Stimulated activated CD8-positive, alpha-beta memory T cell treated with anti-CD3 and anti-CD28 coated beads, Interleukin-4, amount 100 ng/mL, for 48 hours (primary cell): ENCODE measurements around the gene JAZF1.
"Not testable (repeated sequence)": the region's sequence is repeated elsewhere in the genome, so short reads cannot be mapped to it uniquely, and the experiment has no call there.

ENCODE experiments used
- DNase-seq: peaks from one replicate; pipeline ENCODE4 v3.0.0-alpha.2; 2020

The JAZF1 gene

GRCh38 chr7:27895551-27895950 lies 285.0 kb downstream of the JAZF1 start:
- no peak for DNase-seq

DNA sequence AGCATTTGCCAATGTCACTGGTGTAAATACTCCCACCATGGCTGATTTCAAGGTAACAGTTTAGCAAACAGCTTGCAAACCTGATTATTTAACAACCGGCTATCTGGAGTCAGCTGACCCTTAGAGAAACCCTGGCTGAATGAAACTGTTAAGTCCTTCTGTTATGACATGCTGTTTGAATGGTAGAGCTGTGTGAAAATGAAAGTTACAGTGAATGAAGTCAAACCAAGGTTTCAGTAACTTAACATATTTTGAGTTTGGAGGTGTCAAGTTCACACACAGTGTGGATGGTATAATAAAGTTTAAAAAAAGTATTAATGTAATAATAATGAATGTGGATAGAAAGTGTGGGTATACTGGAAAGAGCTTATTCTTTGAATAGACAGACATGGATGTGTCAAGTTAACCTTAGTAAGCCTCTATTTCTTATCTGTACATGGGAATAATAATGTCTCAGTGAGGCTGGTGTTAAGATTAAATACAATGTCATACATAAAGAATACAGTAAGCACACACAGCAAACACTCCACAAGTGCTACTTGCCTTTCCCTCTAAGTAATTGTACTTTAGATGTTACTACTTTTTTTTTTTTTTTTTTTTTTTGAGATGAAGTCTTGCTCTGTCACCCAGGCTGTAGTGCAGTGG lies 290.3 kb downstream of the JAZF1 start:
- DNase-seq = no peak

DNA sequence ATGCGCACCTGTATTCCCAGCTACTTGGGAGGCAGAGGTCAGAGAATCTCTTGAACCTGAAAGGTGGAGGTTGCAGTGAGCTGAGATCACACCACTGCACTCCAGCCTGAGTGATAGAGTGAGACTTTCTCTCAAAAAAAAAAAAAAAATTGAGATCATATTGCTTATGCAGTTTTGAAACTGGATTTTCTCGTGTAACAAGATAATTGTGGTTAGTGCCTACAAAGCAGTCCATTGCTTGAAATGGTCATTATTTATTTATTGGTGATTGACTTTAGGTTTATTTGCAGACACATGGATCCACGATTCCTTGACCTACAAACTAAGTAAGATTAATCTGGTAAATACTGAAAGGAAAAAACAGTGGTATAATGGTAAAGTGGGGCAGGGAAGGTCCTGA lies 290.8 kb downstream of the JAZF1 start:
- no peak for DNase-seq

DNA sequence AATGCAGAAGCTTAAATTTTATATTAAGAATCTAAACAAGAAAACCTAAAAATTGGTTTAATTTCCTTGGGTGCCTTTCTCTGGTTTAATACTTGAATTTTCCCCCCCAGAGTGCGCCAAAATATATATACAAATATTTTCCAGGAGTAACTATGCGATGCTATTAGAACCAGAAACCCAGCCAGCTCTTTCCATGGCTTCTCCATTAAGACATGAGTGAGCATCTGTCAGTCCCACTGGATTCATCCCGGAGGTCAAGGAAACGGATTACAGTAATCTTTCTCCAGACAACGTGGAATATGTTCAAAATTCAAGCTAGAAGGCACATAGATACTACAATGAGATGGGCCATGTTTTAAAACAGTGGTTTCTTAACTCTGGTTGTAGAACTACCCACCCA lies 291.9 kb downstream of the JAZF1 start:
- DNase-seq = no peak

- DNase-seq = not testable (repeated sequence)
These were observed 293.9 kb downstream of the JAZF1 start for GRCh38 chr7:27886710-27887109.

GRCh38 chr7:27885652-27886051 lies 294.9 kb downstream of the JAZF1 start:
- DNase-seq = no peak

- no peak for DNase-seq
These were observed 296.9 kb downstream of the JAZF1 start for GRCh38 chr7:27883696-27884095.

DNA sequence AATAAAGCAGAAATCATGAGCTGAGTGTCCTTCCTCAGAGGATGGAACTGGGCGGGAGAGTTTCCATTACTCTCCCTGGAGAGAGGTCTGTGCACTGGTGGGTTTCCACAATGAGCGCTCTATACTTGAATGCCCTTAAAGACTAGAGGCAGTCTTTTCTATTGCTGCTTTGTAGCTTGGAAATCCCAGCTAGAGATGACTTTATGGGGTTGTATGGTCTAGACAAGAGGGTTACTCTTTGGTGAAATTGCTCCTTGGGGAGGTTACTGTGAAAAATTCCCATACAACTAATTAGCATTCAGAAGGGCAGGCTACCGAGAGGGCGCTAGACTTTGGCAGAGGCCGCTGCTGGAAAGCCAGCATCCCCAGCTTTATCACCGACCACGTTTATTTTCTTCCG lies 303.8 kb downstream of the JAZF1 start:
- DNase-seq = no peak

GRCh38 chr7:27875832-27876231 lies 304.8 kb downstream of the JAZF1 start:
- DNase-seq = no peak

DNA sequence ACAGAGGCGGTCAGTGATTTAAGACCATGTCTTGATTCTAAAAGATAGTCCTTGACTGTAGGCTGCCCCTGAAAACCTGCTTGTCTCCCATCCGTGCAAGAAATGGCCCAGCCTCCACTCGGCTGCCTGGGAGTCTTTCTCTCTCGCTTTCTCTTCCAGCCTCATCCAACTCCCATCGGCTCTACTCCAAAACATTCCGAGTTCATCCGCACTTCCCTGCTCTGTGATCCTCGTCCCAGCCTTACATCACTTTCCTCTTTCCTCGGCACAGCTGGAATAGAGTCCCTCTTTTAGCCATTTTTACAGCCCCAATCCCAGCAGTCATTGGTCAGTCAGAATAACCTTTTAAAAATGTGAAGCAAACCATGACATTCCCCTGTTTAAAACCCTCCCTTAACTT lies 305.5 kb downstream of the JAZF1 start:
- no peak for DNase-seq

- no peak for DNase-seq
These were observed 306.3 kb downstream of the JAZF1 start for GRCh38 chr7:27873981-27874957.

GRCh38 chr7:27872356-27873275 lies 308.0 kb downstream of the JAZF1 start:
- no peak for DNase-seq

GRCh38 chr7:27871866-27872265 lies 308.7 kb downstream of the JAZF1 start:
- DNase-seq = no peak

DNA sequence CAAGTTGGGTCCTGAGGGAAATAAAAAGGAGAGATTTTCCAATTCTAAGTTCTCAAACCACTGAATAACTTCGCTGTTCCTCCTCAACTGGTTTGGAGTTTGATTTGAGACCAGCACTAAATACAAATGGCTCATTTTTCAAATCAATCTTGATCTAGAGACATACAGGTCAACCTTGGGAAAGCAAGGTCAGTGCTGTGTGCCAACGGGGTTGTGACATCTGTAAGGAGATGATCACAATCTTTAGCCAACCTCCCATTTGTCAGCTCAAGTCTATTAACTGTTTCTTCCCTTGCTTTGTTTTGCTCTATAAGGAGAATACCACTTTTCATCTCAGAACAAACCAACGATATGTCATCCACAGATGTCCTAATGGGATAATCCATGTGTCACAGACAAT lies 309.5 kb downstream of the JAZF1 start:
- DNase-seq = no peak

DNA sequence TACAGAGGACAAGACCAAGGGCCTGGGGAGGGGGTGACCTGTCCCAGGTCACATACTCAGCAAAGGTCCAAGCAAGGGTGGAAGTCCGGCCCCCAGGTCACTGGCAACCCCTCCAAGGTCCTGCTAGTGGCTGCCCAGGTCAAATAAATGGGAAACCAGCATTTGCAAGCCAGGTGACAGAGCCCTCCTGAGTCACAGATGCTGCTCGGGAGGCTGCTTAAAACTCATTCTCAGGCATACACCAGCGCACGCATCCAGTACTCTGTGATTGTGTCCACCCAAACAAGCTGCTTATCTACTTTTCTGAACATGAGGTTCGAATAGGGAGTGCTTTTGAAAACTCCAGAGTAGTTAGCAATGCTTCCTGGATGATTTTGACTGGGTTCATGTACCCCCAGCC lies 310.0 kb downstream of the JAZF1 start:
- no peak for DNase-seq

DNA sequence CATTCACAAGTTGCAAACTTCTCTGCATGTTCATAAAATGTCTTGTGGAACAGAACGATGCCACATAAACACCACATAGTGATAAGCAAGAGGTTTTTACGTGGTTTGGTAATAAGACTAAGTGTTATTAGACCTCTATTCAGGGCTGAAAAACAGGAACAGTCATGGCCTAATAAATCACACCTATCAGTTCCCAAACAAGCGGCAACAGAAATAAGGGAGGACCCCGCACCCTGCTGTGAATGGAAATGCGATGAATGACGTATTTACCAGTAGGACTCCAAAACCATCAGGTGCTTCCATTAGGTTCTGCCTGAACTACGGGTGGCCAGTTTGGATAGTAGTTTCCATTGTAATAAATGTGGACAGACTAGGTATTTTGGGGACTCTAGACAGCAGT lies 311.5 kb downstream of the JAZF1 start:
- DNase-seq = no peak

DNA sequence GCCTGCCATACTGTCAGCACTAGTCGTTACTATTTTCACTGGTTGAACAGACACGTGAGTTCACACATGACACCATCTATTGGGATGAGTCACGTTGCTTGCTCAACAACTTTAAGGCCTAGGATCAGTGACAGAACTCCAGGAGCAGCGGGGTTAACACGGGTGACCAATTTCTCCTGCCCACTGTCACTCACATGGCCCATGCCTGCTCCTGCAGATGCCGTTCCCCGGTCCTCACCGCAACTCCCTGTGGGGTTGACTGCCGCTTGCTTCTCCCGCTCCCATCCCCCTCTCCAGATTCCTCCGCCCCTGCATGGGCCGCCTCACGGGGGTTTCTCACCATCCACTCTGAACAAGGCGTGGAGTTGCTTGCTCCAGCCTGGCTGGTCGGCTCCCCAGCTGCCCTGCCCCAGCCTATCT lies 312.5 kb downstream of the JAZF1 start:
- DNase-seq = no peak

GRCh38 chr7:27866828-27867672 lies 313.5 kb downstream of the JAZF1 start:
- DNase-seq = no peak

DNA sequence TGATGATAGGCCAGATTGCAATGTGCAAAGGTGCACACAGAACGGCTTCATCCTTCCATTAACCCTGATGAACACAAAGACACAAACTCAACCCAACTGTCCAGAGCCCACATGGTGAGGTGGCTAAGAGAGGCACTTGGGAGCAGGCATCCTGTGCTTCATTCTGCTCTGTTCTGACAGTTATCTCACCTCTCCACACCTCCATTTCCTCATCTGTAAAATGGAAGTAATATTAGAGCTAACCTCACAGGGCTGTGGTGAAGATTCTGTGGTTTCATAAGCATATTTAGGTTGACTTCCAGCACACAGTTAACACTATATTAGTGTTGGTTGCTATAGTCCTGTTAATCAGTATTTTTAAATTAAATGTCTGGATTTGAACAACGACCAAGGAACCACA lies 314.3 kb downstream of the JAZF1 start:
- DNase-seq = no peak

- no peak for DNase-seq
These were observed 316.7 kb downstream of the JAZF1 start for GRCh38 chr7:27863880-27864279.

- no peak for DNase-seq
These were observed 318.8 kb downstream of the JAZF1 start for GRCh38 chr7:27861747-27862146.

DNA sequence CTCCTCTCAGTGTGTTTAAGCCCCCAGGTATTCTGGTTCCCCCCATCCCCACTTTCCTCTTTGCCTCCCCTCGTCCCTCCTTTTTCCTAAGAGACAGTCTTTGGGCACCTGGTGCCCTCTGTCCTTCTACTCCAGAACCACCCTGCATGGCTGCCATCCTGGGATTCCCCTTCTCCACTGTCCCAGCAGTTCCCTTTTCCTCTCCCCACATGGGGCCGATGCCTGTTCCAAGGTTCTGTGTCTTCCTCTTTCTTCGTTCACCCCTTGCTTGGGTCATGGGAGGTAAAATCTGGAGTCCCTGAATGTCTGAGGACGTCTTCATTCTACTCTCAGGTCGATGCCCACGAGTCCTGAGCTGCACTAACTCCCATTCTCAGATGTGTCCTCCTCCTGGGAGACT lies 319.8 kb downstream of the JAZF1 start:
- no peak for DNase-seq
